SU-DHL-6 (cell line): ENCODE results near the gene RC3H1.
A peak's percentile ranks its signal among the peaks of the same experiment; 100 is the strongest.

Source experiments
- H2AFZ ChIP-seq: fragments of 200-600 bp; sonication (generic); 2 replicates; pipeline ENCODE4 v1.6.1; 2014; ENCODE audit warnings: low read depth, mild to moderate bottlenecking, moderate library complexity, mixed read lengths, antibody characterized with exemption, low read length; ENCODE audit not compliant: severe bottlenecking
- H3F3A ChIP-seq: fragments of 200-600 bp; shearing (Covaris generic); 2 replicates; pipeline ENCODE4 v1.6.0; 2016; ENCODE audit warnings: antibody characterized with exemption, mild to moderate bottlenecking; ENCODE audit not compliant: insufficient read depth
- H3K27ac ChIP-seq: fragments of 200-600 bp; sonication (generic); 2 replicates; pipeline ENCODE4 v1.5.1; 2016; ENCODE audit warnings: low read depth, mild to moderate bottlenecking, low read length, moderate library complexity, mixed read lengths
- H3K27me3 ChIP-seq: fragments of 200-600 bp; sonication (generic), shearing (Covaris generic); 2 replicates; pipeline ENCODE4 v1.6.0; 2014; ENCODE audit warnings: mild to moderate bottlenecking, low read length
- H3K36me3 ChIP-seq: fragments of 200-600 bp; sonication (generic); 2 replicates; pipeline ENCODE4 v1.6.1; 2014; ENCODE audit warnings: mild to moderate bottlenecking, low read length, mixed read lengths
- H3K4me2 ChIP-seq: fragments of 300-600, 200-600 bp; shearing (Covaris generic), sonication (generic); 2 replicates; pipeline ENCODE4 v1.6.0; 2014; ENCODE audit warnings: low read length, low read depth, mild to moderate bottlenecking; ENCODE audit not compliant: poor library complexity, severe bottlenecking
- H3K4me3 ChIP-seq: fragments of 200-600 bp; sonication (generic); 2 replicates; pipeline ENCODE4 v1.5.1; 2014; ENCODE audit warnings: antibody characterized with exemption, low read length, mild to moderate bottlenecking, mixed read lengths; ENCODE audit not compliant: insufficient read depth, poor library complexity, severe bottlenecking
- H3K79me2 ChIP-seq: fragments of 200-600 bp; sonication (generic); 2 replicates; pipeline ENCODE4 v1.6.1; 2014; ENCODE audit warnings: mild to moderate bottlenecking, low read length, moderate library complexity; ENCODE audit not compliant: insufficient read depth
- H3K9ac ChIP-seq: fragments of 200-600 bp; sonication (generic); 2 replicates; pipeline ENCODE4 v1.7.0; 2014; ENCODE audit warnings: mild to moderate bottlenecking, low read length
- H3K9me2 ChIP-seq: fragments of 200-600 bp; sonication (generic); replicated peaks from 2 replicates; pipeline ENCODE4 v1.6.1; 2014; ENCODE audit warnings: low read length; ENCODE audit not compliant: insufficient read depth
- H3K9me3 ChIP-seq: fragments of 200-600 bp; sonication (generic); 2 replicates; pipeline ENCODE4 v1.6.1; 2014; ENCODE audit warnings: low read length, mixed read lengths; ENCODE audit not compliant: insufficient read depth
- H4K20me1 ChIP-seq: fragments of 200-600 bp; sonication (generic); 2 replicates; pipeline ENCODE4 v1.6.1; 2014; ENCODE audit warnings: low read depth, mild to moderate bottlenecking, antibody characterized with exemption, low read length, moderate library complexity, mixed read lengths
- CTCF ChIP-seq: fragments of 200-600 bp; sonication (generic); IDR thresholded peaks from one replicate; pipeline ENCODE4 v1.5.1; 2017; ENCODE audit warnings: antibody characterized with exemption, mild to moderate bottlenecking, low read length, moderate library complexity; ENCODE audit not compliant: insufficient read depth, poor library complexity, severe bottlenecking
- EZH2phosphoT487 ChIP-seq: fragments of 200-600 bp; sonication (generic), shearing (Covaris generic); conservative IDR thresholded peaks from 2 replicates; pipeline ENCODE4 v1.6.1; 2018; ENCODE audit warnings: mild to moderate bottlenecking, antibody characterized with exemption, low read length, moderate library complexity, mixed read lengths

The RC3H1 gene

GRCh38 chr1:173915596-173915995 is 106.6 kb downstream of the RC3H1 start:
- no peak overlapping the region for H3K9ac ChIP-seq
- H3K27me3 ChIP-seq: no peaks in the 10 kb centered on the region
- no peaks in the 10 kb centered on the region for H3K9me3 ChIP-seq
- H3K79me2 ChIP-seq: no peaks in the 10 kb centered on the region
- no peak overlapping the region for H2AFZ ChIP-seq
- H3K9me2 ChIP-seq: no peaks in the 10 kb centered on the region
- no peak overlapping the region for H3K4me2 ChIP-seq
- H3K27ac ChIP-seq: no peak overlapping the region
- TF ChIP-seq EZH2phosphoT487 (no peak), CTCF (no peak)
- no peaks in the 10 kb centered on the region for H3F3A ChIP-seq
- no peak overlapping the region for H3K4me3 ChIP-seq
- no peaks in the 10 kb centered on the region for H3K36me3 ChIP-seq
- no peaks in the 10 kb centered on the region for H4K20me1 ChIP-seq

- no peak overlapping the region for H3K4me3 ChIP-seq
- H3K9ac ChIP-seq: no peak overlapping the region
- H4K20me1 ChIP-seq: no peaks in the 10 kb centered on the region
- H3F3A ChIP-seq: no peaks in the 10 kb centered on the region
- TF ChIP-seq EZH2phosphoT487 (no peak), CTCF (peak; percentile 81)
- H3K9me3 ChIP-seq: no peaks in the 10 kb centered on the region
- H3K36me3 ChIP-seq: no peaks in the 10 kb centered on the region
- H3K27me3 ChIP-seq: no peaks in the 10 kb centered on the region
- H3K79me2 ChIP-seq: no peaks in the 10 kb centered on the region
- H2AFZ ChIP-seq: no peak overlapping the region
- H3K4me2 ChIP-seq: no peak overlapping the region
- no peak overlapping the region for H3K27ac ChIP-seq
- no peaks in the 10 kb centered on the region for H3K9me2 ChIP-seq
Measured at GRCh38 chr1:173914366-173914871, 107.7 kb downstream of the RC3H1 start.

DNA sequence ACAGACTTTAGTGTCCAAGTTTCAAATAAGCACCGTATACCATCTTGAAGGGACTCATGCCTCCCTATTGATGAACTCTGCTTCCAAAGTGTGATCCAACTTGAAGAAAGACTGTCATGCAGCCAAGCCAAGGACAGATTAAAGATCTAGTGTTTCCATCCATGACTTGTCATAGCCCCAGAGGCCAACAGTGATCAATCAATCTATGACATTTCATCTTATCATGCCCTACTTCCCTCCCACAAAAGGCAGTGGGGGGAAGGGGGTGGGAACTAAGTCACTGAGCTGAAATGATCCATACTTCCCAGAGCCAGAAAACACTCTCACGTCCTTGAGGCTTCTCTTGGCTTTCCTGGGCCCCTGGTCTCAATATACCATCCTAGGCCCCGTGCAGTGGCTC is 109.0 kb downstream of the RC3H1 start:
- Histone ChIP-seq H4K20me1 (no peaks in the 10 kb centered on the region), H3K4me2 (no peak overlapping the region), H3K36me3 (no peaks in the 10 kb centered on the region), H3K9me2 (no peaks in the 10 kb centered on the region), H2AFZ (no peak overlapping the region), H3K27ac (no peak overlapping the region), H3F3A (no peaks in the 10 kb centered on the region), H3K79me2 (no peaks in the 10 kb centered on the region), H3K27me3 (no peaks in the 10 kb centered on the region), H3K9me3 (no peaks in the 10 kb centered on the region), H3K4me3 (no peak overlapping the region), H3K9ac (no peak overlapping the region)
- no peak for TF ChIP-seq EZH2phosphoT487
- no peak for TF ChIP-seq CTCF
